MM.1S (cell line): ENCODE measurements around the gene MACROD2.

Experiments
- DNase-seq: peaks from one replicate; pipeline ENCODE4 v3.0.0-alpha.2; 2015
- H2AFZ ChIP-seq: fragments of 300-600 bp; sonication (generic); 2 replicates; pipeline ENCODE4 v1.6.0; 2016; ENCODE audit warnings: antibody characterized with exemption, low read length
- H3F3A ChIP-seq: fragments of 300-600 bp; sonication (generic); 2 replicates; pipeline ENCODE4 v1.6.1; 2016; ENCODE audit warnings: mild to moderate bottlenecking, antibody characterized with exemption, low read length, moderate library complexity, mixed read lengths; ENCODE audit not compliant: insufficient read depth
- H3K27ac ChIP-seq: fragments of 300-600 bp; sonication (generic); 2 replicates; pipeline ENCODE4 v1.5.1; 2016; ENCODE audit warnings: mild to moderate bottlenecking, low read length
- H3K27me3 ChIP-seq: fragments of 300-600 bp; sonication (generic); replicated peaks from 2 replicates; pipeline ENCODE4 v1.6.0; 2016; ENCODE audit warnings: low read length; ENCODE audit not compliant: insufficient read depth
- H3K36me3 ChIP-seq: fragments of 300-600 bp; sonication (generic); replicated peaks from 2 replicates; pipeline ENCODE4 v1.6.1; 2016; ENCODE audit warnings: mild to moderate bottlenecking, low read length, mixed read lengths; ENCODE audit not compliant: insufficient read depth
- H3K4me1 ChIP-seq: fragments of 300-600 bp; sonication (generic); 2 replicates; pipeline ENCODE4 v1.6.1; 2016; ENCODE audit warnings: low read length, mixed read lengths
- H3K4me2 ChIP-seq: fragments of 300-600 bp; sonication (generic); 2 replicates; pipeline ENCODE4 v1.6.0; 2016; ENCODE audit warnings: low read depth, low read length
- H3K4me3 ChIP-seq: fragments of 300-600 bp; sonication (generic); 2 replicates; pipeline ENCODE4 v1.5.1; 2016; ENCODE audit warnings: low read length, mixed read lengths
- H3K79me2 ChIP-seq: fragments of 300-600 bp; sonication (generic); 2 replicates; pipeline ENCODE4 v1.6.1; 2016; ENCODE audit warnings: mixed run types, low read length, mixed read lengths
- H3K9ac ChIP-seq: fragments of 300-600 bp; sonication (generic); 2 replicates; pipeline ENCODE4 v1.6.1; 2016; ENCODE audit warnings: low read length, mixed read lengths
- H3K9me2 ChIP-seq: fragments of 300-600 bp; sonication (generic); replicated peaks from 2 replicates; pipeline ENCODE4 v1.6.1; 2016; ENCODE audit warnings: mild to moderate bottlenecking, low read length, mixed read lengths; ENCODE audit not compliant: insufficient read depth
- H3K9me3 ChIP-seq: fragments of 300-600 bp; sonication (generic); replicated peaks from 2 replicates; pipeline ENCODE4 v1.6.1; 2016; ENCODE audit warnings: mild to moderate bottlenecking, low read length, mixed read lengths; ENCODE audit not compliant: insufficient read depth
- H4K20me1 ChIP-seq: fragments of 300-600 bp; sonication (generic); 2 replicates; pipeline ENCODE4 v1.6.1; 2016; ENCODE audit warnings: mild to moderate bottlenecking, low read length, moderate library complexity, mixed read lengths; ENCODE audit not compliant: insufficient read depth
- CTCF ChIP-seq: fragments of 300-600 bp; sonication (generic); IDR thresholded peaks from 2 replicates; pipeline ENCODE4 v1.5.1; 2016; ENCODE audit warnings: antibody characterized with exemption, low read length, mixed read lengths
- EZH2 ChIP-seq: fragments of 300-600 bp; sonication (generic); optimal IDR thresholded peaks from 2 replicates; pipeline ENCODE3; 2017; ENCODE audit warnings: low read depth, mild to moderate bottlenecking, antibody characterized with exemption, low read length, mixed read lengths
- EZH2phosphoT487 ChIP-seq: fragments of 300-600 bp; sonication (generic); IDR thresholded peaks from 2 replicates; pipeline ENCODE4 v1.6.1; 2018; ENCODE audit warnings: antibody characterized with exemption, low read length

MACROD2 gene

GRCh38 chr20:14892782-14893181, 897.5 kb downstream of the MACROD2 start:
- Histone ChIP-seq H3K27me3 (no peaks in the 10 kb centered on the region), H3K36me3 (no peaks in the 10 kb centered on the region), H3K27ac (no peak overlapping the region), H4K20me1 (no peaks in the 10 kb centered on the region), H3K4me2 (no peak overlapping the region), H3K9me3 (no peaks in the 10 kb centered on the region), H3K9me2 (no peaks in the 10 kb centered on the region), H3K4me3 (no peak overlapping the region), H2AFZ (no peak overlapping the region), H3K79me2 (no peaks in the 10 kb centered on the region), H3K4me1 (no peaks in the 10 kb centered on the region), H3F3A (no peaks in the 10 kb centered on the region), H3K9ac (no peak overlapping the region)
- TF ChIP-seq CTCF (no peak), EZH2phosphoT487 (no peak), EZH2 (no peak)
- no peak for DNase-seq

GRCh38 chr20:14896569-14896968, 901.3 kb downstream of the MACROD2 start:
- H3F3A ChIP-seq: no peaks in the 10 kb centered on the region
- no peak for DNase-seq

GRCh38 chr20:14897608-14898007, 902.3 kb downstream of the MACROD2 start:
- no peaks in the 10 kb centered on the region for H4K20me1 ChIP-seq
- no peak overlapping the region for H3K9ac ChIP-seq
- H3K9me2 ChIP-seq: no peaks in the 10 kb centered on the region
- no peak overlapping the region for H3K4me3 ChIP-seq
- no peak for DNase-seq
- H3K27ac ChIP-seq: no peak overlapping the region
- H3K9me3 ChIP-seq: no peaks in the 10 kb centered on the region
- no peak overlapping the region for H3K4me2 ChIP-seq
- TF ChIP-seq CTCF (no peak), EZH2phosphoT487 (no peak), EZH2 (no peak)
- H3F3A ChIP-seq: peaks cover 6% of the 10 kb centered on the region; the same call in 1 of the 2 replicates
- H3K27me3 ChIP-seq: no peaks in the 10 kb centered on the region
- H3K4me1 ChIP-seq: peaks cover 12% of the 10 kb centered on the region
- H3K79me2 ChIP-seq: no peaks in the 10 kb centered on the region
- H3K36me3 ChIP-seq: no peaks in the 10 kb centered on the region
- H2AFZ ChIP-seq: no peak overlapping the region

More at GRCh38 chr20:14896569-14896968, 901.3 kb downstream of the MACROD2 start:
- Histone ChIP-seq H3K9me2 (no peaks in the 10 kb centered on the region), H3K27ac (no peak overlapping the region), H3K4me1 (peaks cover 3% of the 10 kb centered on the region), H3K79me2 (no peaks in the 10 kb centered on the region), H2AFZ (no peak overlapping the region), H3K4me3 (no peak overlapping the region), H3K4me2 (no peak overlapping the region), H3K9me3 (no peaks in the 10 kb centered on the region), H3K36me3 (no peaks in the 10 kb centered on the region), H3K9ac (no peak overlapping the region), H4K20me1 (no peaks in the 10 kb centered on the region), H3K27me3 (no peaks in the 10 kb centered on the region)
- TF ChIP-seq CTCF (no peak), EZH2phosphoT487 (no peak), EZH2 (no peak)
